COLO668 (cell line): ENCODE results near the gene RMND5B.
"Not testable (repeated sequence)": the region's sequence is repeated elsewhere in the genome, so short reads cannot be mapped to it uniquely, and the experiment has no call there.

Experiments
- DNase-seq: peaks from one replicate; lab custom pipeline; 2025; ENCODE audit not compliant: unreplicated experiment; lab: John Stamatoyannopoulos, UW

Gene RMND5B, protein sequence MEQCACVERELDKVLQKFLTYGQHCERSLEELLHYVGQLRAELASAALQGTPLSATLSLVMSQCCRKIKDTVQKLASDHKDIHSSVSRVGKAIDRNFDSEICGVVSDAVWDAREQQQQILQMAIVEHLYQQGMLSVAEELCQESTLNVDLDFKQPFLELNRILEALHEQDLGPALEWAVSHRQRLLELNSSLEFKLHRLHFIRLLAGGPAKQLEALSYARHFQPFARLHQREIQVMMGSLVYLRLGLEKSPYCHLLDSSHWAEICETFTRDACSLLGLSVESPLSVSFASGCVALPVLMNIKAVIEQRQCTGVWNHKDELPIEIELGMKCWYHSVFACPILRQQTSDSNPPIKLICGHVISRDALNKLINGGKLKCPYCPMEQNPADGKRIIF

GRCh38 chr5:178130576-178131445 lies at the start of gene RMND5B:
TSS of gene RMND5B (plus strand) at chr5:178131014. CDS start at chr5:178138120, 7,106 bp downstream.
- DNase-seq, result peak; percentile 90

DNA sequence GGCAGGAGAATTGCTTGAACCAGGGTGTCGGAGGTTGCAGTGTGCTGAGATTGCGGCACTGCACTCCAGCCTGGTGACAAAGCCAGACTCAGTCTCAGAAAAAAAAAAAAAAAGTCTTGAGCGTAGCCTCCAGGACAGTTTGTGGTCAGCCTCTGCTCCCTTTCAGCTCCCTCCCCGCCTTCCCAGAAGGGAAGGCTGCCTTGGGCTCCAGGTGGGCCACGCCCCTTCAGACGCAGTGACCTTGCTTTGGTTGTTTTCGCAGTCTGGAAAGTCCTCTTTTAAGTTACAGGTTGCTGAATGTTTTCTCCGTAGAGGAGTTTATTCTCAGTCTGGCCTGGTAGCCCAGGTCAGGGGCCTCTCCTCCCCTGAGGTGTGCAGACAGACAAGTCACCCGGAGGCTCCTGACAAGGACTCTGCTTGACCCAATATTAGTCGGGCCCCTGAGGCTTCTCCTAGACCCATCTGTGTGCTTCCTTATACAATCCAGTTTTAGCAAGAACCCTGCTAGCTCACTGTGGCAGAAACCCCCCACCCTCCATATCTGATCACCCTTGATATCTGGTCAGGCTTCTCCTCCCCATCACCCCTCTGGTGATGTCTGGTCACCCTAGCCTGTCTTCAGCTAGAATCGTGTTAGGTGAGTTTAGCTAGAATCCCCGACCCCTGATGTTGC lies 49.1 kb upstream of the RMND5B start:
- no peak for DNase-seq

DNA sequence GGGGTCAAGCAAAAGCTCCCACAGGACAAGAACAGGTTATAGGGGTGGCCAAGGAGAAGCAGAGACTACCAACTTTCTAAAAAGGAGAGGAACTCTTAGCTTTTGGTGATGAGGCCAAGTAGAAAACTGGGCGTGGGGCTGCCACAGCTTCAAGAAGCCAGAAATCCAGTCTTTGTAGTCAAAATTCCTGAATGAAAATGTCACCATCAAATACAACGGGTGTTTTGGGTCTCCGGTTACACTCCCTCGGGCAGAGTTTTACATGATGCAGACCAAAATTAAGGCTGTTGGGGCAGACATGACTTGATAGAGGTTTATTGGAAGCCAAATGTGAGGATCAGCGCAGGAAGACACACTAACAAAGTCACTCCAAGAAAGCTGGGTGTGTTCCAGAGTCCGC lies 46.9 kb upstream of the RMND5B start:
- no peak for DNase-seq

GRCh38 chr5:178085316-178085715 lies 45.5 kb upstream of the RMND5B start:
- DNase-seq, result no peak

- DNase-seq, result no peak
Measured at GRCh38 chr5:178086266-178086665, 44.5 kb upstream of the RMND5B start.

GRCh38 chr5:178087199-178087598 lies 43.6 kb upstream of the RMND5B start:
- DNase-seq, result not testable (repeated sequence)

DNA sequence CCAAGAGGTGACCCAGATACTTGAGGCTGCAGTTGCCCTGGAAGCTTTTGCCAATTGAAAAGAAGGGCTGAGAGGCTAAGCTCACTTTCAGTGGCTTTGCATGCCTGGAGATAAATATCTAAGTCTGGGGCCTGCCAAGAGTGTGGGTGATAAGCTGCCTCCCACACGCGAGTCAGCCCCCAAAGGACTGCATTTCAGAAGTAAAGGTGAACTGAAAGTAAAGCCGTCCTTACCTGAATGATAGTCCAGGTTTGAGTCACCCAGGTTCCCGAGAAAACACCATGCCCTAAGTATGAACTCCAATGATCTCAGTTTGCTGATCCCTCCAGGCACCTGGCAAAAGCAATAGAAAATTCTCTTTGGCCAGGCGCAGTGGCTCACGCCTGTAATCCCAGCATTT lies 40.0 kb upstream of the RMND5B start:
- no peak for DNase-seq

DNA sequence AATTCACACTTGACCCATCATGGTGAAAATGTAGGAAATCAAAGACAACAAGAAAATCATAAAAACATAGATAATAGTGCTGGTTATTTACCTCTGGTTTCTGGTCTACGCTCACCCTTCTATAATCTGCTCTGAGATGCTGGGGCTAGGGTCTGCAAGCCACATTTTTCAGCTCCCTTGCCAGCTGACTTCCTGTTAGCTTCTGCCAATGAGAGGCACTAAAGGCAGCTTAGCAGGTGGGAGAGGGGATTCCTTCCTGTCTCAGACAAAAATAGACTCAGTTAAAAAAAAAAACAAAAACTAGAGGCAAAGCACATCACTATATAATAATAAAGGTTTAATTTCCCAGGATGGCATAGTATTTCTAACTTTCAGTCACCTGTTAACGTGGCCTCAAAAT lies 37.7 kb upstream of the RMND5B start:
- no peak for DNase-seq

DNA sequence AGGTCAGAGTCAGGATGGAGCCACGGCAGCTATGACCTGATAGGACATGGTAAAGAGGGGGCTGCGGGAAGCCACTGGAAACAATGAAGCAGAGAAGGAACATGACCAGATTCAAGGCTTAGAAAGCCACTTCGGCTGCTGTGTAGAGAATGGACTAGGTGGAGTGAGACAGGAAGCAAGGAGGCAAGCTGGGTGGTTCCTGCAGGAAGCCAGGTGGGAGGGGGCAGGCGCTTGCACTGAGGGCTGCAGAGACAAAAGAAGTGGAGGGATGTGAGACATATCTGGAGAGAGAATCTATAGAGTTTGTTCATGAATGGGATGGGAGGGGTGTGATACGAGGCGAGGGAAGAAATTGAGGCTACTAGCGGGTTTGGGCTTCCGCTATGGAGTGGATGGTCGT lies 36.5 kb upstream of the RMND5B start:
- DNase-seq, result no peak

DNA sequence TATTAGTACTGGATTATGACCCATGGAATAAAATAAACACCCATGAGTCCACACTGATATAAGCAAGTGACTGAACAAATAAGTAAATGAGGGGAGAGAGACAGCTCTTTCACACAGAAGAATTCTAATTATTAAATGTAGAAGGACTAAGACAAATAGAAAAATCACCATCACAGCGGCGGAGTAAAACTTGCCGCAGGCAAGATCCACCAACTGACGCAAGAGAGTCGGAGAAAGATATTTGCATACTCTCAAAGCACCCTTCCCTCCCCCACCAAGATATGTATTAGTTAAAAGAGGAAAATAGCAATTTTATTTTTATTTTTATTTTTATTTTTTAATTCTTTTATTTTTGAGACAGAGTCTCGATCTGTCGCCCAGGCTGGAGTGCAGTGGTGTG lies 32.1 kb upstream of the RMND5B start:
- DNase-seq, result no peak

GRCh38 chr5:178103612-178104011 lies 27.2 kb upstream of the RMND5B start:
- DNase-seq, result no peak

GRCh38 chr5:178104492-178104891 lies 26.3 kb upstream of the RMND5B start:
- DNase-seq, result peak; percentile 3

DNA sequence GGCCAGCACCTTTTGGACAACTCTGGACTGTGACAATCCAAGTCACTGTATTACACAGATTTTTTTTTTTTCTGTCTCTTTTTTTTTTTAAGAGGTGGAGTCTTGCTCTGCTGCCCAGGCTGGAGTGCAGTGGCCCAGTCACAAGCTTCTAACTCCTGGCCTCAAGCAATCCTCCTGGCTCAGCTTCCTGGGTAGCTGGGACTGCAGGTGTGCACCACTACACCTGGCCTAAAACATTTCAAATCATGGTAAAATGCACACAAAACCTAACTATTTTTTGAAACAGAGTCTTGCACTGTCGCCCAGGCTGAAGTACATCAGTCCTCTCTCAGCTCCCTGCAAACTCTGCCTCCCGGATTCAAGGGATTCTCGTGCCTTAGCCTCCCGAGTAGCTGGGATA lies 24.7 kb upstream of the RMND5B start:
- no peak for DNase-seq

DNA sequence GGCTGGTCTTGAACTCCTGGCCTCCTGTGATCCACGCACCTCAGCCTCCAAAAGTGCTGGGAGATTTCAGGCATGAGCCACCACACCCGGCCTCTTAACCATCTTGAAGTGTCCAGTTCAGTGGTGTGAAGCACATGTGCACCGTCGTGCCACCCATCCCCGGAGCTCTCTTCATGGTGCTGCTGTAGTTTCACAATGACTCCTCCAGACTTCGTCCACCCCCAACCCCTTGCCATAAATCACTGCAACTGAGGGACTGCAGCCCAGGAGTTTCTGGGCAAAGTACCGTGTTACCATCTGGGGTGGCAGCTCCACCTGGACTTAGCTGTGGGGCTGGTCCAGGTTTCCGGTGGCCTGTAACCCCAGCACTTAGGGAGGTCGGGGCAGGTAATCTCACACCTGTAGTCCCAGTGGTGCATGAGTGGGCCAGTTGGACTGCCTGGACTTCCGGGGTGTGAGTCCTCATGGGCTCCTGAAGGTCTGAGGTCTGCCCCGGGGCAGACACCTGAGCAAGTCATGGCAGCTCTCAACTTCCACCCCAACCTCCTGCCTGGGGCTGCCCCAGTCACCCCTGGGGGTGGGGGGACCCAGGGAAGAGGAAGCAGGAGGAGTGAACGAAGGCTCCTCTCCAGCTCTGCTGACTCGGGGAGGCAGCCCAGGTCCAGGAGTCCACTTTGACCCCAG lies 24.1 kb upstream of the RMND5B start:
- no peak for DNase-seq

- DNase-seq, result no peak
Measured at GRCh38 chr5:178107756-178108310, 23.0 kb upstream of the RMND5B start.

DNA sequence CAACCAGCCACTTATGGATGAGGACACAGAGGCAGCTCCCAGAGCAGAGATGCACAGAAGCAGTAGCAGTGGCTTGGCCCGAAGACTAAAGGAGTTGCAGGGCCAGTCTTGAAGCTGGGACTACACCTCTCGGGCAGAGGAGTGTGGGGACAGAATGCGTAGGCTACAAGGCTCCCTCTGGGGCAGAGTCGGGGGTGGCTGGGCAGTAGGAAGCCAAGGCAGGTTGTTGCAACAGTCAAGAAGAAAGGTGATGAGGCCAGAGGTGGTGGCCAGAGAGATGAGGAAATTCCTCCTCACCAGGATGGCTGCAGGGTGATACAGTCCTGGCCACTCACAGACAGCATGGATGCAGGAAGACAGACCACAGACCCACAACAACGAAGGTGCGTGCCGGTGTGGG lies 22.4 kb upstream of the RMND5B start:
- no peak for DNase-seq

- no peak for DNase-seq
Measured at GRCh38 chr5:178108966-178109365, 21.8 kb upstream of the RMND5B start.

DNA sequence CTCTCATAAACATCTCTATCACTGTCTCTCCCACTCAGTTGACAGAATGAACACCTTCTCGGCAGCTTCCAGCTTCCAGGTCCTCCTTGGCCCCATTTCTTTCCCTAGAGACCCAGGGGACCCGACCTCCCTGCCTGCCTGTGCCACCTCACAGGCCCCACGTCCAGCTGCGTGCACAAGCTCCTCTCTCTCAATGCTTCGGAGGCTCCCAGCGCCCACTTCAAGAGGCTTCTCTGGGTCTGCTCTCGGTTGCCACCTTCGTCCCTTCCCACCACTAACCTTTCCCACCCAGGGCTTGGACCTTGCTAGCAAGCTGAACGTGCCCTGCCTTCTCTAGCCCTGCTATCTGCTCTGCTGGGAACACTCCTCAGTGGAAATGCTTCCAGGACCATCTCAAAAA lies 20.3 kb upstream of the RMND5B start:
- DNase-seq, result no peak

GRCh38 chr5:178111925-178112324 lies 18.9 kb upstream of the RMND5B start:
- no peak for DNase-seq

- no peak for DNase-seq
Measured at GRCh38 chr5:178112545-178112944, 18.3 kb upstream of the RMND5B start.
